Measurements from ENCODE around the gene CCDC197.

CCDC197 gene

DNA sequence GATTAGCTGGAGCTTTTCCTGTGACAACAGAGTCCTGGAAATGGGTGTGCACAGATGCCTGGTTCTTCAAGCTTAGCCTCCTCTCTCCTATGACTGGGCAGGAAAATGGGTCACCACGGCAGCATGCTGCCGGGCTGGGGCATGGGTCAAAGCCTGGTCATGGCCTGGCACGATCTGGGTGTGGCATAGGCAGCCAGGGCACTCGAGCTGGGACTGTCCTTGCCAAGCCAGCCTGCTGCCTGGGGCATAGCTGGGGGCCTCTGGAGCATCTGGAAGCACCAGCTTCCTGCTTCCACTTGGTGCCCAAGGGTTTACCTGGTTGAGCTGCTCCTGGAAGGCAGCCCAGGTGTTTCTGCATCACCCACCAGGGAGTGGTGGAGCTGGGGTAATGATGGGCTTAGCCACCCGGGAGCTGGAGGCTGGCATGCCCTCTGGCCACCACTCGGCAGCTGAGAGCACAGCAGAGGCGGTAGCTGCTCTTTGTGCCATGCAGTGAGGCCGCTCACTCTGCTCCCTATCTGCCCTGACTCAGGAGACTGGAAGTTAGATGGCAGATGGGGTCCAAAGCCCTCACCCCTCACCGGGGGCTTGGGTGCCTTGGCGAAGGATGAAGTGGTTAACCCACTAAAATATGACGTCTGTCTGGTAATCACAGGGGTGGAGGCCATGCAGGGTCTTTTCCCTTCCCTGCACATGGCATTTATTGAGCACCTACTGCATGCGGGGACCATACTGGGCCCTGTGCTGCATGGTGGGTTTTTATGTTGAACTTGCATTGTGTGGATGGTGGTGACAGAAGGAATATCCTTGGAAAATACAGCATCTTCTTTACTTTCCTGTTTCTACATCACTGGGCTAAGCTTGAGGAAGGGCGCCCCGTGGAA is 30.7 kb downstream of the CCDC197 start:
- DNase-seq = no peak

DNA sequence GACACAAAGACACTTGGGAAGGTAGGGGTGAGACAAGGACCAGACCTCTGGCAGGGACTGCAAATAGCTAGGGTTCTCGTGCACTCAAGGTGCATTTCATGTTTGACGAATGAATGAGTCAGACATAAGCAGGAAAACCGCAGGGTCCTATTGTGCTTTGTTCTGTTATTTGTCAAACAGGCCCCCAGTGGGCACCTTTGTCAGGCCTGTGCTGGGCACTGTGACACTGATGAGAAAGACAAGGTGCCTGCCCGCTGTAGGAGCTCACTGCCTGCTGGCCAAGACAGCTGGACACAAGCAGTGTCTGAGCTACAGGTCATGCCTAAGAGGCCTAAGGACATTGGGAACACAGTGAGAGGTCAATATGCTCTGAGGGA is 31.3 kb downstream of the CCDC197 start:
- no peak for DNase-seq

DNA sequence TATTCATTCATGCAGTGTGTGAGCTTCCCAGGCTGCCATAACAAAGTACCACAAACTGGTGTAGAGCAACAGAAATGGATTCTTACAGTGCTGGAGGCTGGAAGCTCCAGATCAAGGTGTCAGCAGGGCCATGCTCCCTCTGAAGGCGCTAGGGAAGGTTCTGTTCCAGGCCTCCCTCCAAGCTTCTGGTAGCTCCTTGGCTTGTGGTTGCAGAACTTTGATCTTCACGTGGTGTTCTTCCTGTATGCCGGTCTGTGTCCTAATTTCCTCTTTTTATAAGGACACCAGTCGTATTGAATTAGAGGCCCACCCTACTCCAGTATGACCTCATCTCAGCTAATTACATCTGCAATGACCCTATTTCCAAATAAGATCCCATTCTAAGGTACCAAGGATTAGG is 32.2 kb downstream of the CCDC197 start:
- DNase-seq = no peak

DNA sequence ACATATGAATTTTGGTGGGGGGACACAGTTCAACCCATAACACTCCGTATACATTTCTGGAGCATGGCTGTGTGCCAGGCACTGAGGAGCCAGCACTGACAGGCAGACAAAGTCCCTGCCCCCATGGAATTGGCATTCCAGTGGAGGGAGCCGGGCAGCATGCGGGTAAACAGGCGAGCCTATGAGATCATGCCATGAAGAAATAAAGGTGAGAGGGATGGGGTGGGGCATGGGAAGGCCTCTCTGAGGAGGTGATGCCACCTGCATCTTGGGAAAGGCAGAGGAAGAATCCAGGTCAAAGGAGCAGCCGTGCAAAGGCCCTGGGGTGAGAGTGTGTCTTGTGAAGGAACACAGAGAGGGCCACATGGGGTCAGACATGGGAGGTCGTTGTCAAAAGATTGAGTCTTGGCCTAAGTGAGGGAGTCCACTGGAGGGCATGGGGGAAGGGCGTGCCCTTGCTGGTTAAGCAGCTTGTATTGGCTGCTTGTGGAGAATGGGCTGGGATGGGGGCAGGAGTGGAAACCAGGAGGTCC is 32.6 kb downstream of the CCDC197 start:
- DNase-seq = no peak

DNA sequence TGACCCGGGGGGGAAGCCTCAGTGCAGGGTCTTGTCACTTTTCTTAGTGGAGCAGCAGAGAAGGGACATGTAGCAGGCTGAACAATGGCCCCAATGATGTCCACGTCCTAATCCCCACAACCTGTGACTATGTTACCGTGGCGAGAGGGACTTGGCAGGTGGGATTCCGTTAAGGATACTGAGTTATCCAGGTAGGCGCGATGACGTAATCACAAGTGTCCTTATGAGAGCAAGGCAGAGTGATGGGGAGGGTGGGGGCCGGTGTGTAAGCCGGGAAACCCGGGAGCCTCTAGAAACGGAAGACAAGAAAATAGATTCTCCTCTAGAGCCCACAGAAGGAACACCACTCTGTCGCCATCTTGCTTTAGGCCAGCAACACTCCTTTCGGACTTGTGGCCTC is 33.5 kb downstream of the CCDC197 start:
- peak; percentile 13 for DNase-seq

DNA sequence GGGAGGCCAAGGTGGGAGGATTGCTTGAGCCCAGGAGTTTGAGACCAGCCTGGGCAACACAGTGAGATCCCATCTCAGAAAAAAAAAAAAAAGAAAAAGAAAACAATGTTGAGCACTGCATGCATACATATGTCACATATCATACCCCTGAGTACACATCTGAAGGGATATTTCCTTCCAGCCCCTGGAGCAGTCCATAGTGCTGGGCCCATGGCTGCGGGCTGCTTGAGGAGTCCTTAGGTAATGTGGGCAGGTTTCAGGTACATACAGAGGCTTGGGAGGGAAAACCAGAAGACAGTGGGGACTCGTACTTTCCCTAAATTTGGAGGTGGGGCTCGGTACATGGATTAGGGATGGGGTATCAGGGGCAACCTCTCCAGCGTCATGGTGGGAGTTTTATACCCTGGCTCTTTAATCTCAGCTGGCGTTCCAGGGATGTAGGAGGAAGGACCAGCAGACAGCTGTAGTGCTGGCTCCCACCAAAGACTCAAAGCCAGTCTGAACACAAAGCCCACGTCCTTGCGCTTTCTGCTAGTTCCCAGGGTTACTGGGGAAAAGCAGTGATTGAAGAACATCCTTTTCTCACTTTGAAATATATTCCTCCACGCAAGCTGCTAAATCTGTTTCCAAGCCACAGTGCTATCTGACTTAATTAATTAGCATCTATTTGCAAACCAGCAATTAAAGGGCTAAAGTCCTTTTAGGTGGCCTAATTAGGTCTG is 34.2 kb downstream of the CCDC197 start:
- DNase-seq = no peak

DNA sequence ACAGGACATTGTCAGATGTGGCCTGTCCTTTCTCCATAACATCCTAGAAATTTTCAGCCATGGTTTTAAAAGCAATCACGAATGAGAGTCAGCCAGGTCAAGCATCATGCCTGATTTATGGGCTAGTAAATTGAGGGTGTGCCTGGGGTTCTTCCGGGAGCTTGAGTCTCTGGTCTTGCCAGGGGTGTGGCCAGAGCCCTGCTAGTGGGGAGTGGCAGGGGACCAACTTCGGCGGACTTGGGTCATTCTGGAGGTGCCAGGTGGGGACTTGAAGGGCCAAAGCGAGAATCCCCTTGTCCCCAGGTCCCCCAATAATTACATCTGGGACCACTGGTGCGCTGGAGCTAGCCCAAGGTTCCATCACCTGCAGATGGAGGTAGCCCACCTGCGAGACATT is 34.8 kb downstream of the CCDC197 start:
- DNase-seq = no peak

DNA sequence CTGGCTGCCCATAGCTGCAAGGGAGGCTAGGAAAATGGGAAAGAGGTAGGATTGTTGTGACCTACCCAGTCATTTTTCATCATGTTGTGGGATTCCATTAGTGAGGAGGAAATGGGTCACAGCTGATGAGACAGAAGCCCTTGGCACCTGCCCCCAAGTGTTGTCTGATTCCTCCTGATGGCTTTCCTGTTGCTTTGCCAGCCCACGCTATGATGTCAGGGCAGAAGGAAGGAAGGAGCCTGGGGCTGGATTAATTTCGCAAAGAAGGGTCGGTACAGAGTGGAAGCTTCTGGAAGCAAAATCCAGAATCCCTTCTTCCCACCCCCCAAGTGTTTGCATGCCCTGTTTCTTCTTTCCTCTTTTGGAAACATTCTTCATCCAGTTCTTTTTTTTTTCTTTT is 37.8 kb downstream of the CCDC197 start:
- DNase-seq = no peak

DNA sequence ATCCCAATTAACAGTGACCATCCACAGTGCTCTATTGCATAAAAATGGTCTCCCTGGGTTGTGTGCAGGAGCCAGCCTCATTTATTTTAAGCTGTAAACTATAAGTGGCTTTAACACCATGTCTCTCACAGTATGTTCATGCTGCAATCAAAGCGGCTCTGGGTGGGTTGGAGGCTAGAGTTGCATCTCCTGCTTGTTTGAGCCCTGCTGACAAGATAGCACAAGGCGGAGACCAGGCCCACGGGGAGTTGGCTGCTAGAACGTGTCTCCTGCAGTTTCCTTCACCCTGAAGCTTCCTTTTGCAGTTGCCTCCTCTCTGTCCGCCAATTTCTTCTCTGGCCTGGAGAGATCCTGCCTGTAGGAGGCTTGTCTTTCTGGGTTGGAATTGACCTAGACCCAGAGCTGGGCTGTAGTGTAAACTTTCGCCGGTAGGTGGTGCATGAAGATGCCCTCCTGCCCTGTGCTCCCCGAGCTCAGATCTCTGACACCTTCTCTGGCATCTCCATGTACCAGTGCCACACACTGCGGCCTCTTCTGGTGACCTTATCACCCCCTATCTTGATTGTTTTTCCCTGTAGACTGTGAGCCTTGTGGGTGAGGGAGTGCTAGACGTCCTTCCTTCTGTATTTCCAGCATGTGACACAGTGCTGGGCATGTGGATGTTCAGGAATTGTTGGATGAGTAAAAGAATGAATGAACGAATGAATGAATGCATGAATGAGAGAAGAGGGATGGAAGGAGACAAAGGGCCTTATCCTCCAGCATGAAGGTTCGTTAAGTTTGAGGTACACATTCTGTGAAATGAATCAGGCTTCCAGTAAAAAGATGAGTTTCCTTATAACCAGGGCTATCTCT is 39.4 kb downstream of the CCDC197 start:
- peak; percentile 82 for DNase-seq

DNA sequence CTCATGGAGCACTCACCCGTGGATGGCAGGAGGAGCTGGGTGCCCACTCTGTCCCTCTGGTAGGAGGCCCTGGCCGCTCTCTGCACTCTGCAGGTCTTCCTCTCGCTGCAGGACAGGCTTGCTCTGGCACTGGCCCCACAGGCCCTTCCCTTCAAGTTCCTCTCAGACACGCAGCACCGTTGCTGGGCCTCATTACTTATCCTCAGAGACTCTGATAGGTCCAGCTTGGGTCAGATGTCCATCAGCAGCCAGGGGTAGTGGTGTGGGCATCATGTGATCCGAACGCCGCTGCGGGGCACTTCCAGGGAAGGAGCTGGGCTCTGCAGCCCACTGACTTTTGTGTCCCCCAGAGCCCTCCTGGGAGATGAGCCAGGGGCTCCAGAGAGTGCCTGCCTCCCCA is 40.9 kb downstream of the CCDC197 start:
- no peak for DNase-seq

DNA sequence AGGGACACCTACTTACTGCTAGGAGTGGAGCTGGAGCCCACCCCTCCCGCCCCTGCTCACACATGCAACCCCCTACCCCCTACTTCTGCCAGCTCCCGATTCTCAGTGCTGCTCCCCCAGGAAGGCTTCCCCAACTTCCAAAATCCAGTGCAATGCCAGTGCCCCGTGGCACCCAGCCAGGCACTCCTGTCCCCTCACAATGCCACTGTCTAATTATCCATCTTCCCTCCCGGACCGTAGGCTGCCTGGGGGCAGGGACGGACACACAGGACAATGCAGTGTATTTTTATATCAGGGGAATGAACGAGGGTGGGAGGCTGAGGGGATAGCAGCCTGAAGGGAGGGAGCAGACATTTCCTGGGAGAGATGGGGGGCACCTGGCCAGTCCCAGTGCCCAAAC is 41.4 kb downstream of the CCDC197 start:
- no peak for DNase-seq

DNA sequence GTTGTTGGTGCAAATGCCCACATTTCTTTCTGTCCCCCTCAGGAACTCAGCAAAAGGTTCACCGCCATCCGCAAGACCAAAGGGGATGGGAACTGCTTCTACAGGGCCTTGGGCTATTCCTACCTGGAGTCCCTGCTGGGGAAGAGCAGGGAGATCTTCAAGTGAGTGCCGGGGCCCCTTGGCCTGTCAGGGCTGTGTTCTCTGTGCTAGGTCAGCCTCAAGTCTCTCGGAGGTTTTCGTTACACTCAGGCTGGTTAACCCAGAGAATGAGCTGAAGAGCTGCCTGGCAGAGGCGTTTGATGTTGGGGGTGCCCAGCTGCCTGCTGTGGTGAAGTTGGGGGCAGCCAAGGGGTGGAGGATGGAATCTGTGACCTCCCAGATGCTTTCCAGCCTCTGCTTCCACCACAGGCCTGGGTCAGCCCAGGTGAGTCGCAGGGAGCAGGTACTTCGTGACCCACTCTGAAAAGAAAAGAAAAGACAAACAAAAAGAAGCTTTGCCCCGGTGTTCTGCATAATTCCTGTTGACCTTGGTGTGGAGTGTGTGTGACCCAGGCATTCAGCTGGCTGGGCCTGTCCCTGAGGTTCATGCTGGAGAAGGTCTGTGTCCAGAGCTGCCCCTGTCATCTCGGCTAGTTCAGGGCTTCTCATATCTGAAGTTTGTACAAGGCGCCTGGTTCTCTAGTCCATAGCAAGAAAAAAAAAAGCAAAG is 42.0 kb downstream of the CCDC197 start:
- no peak for DNase-seq

DNA sequence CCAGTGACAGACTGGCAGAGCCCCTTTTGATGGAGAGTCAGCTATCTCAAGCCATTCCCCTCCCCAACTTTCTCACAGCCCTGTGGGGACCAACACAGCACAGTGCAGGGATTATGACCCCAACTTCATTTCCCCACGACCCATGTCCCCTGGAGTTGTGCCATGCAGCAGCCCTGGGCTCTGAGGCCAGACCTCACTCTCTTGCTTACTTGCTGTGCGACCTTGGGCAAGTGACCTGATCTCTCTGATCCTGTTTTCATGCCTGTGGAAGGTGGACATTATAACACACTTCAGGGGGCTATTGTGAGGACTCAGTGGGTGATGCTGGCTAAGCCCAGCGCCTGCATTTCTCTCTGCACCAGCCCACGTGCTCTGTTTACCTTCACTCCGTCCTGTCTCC is 43.1 kb downstream of the CCDC197 start:
- DNase-seq = no peak

DNA sequence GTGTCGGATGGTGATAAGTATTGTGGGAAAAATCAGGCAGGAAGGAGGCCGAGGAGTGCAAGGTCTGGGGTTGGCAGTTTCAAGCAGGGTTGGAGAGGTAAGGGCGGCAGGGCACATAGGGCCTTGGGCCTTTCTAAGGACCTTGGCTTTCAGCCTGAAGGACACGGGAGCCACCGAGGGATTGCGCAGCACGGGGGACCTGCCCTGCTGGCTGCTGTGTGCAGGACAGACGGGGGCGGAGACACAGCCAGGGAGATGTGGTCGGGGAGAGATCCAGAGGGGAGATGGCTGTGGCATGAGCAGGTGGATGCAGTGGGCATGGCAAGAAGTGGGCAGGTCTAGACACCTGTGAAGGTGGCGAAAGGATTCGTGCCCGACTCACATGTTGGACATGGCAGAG is 43.7 kb downstream of the CCDC197 start:
- no peak for DNase-seq

DNA sequence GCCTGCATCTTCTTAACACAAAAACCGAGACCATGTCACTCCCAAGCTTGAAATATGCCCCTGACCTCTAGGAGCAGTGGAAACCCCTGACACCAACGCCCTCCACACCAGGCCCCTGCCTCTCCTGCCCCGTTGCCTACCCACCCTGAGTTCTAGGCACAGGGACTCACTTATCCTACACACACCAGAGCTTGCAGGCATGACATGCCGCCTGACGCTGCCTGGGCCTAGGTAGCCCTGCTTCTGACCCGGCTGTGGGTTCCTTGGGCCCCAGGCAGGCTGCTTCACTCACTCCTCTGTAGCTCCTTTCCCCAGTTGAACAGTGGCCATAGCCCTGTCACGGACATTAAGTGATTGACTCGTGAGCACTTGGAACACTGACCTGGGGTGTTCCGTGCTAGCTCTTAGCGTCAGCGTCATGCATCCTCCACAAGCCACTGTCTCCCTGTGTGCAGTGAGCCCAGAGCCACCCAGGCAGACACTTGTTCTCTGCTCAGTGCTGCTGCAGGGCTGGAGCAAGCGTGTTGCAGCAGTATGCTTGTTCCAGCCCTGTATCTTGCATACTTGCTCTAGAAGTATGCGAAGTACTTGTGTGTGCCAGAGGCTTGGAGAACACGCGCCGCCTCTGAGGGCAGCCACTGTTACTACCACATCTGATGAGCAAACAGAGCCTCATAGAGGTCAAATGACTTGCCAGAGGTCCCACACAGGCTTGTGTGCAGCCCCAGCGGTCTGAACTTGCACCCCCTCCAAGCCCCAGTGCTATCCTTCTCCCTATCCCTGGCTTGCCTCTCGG is 44.6 kb downstream of the CCDC197 start:
- DNase-seq = no peak

DNA sequence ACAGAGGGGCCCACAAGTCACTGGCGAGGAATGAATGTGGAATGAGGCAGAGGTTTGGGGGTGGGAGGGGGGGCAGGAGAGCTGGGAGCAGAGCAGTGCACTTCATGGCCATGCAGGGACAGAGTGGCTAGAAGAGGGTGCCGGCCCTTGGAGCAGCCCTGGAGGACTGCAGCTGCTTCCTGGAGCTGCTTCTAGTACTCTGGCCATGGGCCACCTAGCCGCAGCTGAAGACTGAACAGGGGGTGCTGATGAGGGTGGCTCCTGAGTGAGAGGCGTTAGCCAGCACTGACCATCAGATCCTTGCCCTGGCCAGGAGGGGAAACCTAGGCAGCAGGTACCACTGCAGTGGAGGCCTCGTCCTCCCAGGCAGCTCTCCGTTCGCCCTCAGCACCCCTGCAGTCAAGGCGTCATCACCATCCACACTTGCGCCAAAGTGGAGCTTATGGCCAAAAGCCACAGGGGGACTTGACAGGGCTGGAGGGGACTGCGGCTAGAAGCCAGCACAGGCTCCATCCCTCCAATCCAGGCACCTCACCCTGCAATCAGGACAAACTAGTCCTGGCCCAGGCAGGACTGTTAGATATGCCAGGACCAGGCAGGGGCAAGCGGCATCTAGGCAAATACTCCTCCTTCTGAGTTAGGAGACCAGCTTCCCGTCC is 45.5 kb downstream of the CCDC197 start:
- no peak for DNase-seq

DNA sequence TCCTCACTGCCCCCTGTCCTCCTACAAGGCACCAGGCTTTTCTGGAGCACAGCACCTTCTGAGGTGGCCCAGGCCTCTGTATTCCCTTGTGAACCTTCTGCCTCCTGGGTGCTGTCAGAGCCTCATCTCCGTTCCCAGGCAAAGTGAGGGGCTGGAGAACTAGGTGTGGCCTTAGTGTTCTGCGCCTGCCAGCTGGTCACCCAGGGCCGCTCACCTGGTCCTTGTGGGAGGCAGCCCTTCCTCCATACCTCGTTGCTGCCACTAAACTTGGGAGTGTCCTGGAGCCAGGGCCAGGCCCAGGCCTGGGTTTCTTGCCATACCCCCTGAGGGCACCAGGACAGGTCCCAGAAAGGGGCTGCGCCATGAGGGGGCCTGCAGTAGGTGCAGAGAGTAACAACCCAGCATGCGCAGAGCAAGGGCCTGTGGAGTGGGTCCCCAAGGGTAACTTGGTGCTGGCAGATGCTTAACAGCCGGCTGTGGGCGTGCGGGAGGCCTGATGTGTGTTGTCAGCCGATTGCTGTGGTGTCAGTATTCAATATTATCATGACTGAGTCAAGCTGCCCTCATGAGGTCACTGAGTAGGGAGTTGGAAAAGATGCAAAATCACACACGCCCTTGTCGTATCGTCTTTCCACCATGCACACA is 46.1 kb downstream of the CCDC197 start:
- no peak for DNase-seq

DNA sequence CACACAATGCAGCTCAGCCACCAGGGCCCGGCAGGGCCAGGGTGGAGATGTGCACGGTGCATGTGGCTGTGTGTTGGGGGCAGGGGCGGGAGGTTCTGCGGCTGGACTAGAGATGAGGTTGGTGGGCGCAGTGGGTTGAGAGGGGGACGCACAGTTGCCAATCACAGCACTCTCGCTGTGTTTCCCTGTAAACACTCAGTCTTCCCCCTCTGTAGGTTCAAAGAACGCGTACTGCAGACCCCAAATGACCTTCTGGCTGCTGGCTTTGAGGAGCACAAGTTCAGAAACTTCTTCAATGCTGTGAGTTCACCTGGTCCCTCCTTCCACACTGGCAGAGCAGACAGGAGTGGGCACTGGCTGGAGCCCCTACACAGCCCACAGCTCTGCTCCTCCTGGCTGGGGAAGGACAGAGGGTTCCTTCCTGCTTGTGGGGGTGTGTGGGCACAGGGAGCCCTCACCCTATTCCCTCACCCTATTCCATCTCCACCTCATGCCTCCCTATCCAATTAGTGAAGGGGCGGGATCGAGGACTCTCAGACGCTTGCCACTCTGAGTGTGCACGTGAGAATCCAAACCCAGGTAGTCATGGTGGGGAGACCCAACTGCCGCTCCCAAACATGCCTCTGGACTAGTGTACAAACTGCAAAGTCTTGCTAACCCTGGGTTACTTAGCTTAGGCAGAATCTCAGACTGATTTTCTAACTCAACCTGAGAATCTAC is 46.8 kb downstream of the CCDC197 start:
- DNase-seq = peak; percentile 27

DNA sequence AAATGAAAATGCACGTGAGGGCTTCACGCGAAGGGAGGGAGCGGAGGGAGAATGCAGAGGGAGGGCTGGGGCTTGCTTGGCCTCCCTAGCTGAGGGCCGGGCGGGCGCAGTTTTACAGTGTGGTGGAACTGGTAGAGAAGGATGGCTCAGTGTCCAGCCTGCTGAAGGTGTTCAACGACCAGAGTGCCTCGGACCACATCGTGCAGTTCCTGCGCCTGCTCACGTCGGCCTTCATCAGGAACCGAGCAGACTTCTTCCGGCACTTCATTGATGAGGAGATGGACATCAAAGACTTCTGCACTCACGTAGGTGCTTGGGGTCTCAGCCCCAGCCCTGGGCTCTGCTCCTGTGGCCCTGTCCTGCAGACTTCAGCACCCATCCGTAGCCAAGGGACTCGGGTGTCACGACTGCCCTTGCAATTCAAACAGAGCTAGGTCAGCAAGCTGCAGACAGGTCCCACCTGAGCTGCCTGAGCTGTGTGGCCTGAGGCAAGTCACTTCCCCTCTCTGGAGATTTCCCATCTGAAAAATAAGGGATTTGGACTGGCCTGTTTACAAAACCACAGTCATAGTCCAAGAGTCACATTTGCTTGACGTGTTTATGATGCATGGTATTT is 47.5 kb downstream of the CCDC197 start:
- DNase-seq = no peak

All from NCI-H82 (cell line).